Adrenal gland (tissue), 12 donors: ENCODE results near the gene FNDC3B. TPM values are rescaled to one million over a fixed set of nuclear protein-coding genes. Genes with fewer than 3 reads are reported as not detected.
A peak's percentile ranks its signal among the peaks of the same experiment; 100 is the strongest.

Source experiments
- DNase-seq, 7 donors: peaks; one replicate each; pipeline ENCODE4 v3.0.0-alpha.2; 2019 to 2020
- H3K27ac ChIP-seq, 5 donors: fragments of 200-600 bp; sonication (generic) in 4 of 5; 1 replicate in 3 of 5; 2 replicates in 2 of 5; pipeline versions ENCODE4 v1.5.1 to v1.8.0; 2016 to 2020; ENCODE audit warnings: mild to moderate bottlenecking in 1 of 5
- H3K27me3 ChIP-seq: fragments of 200-600 bp; 2 replicates; pipeline ENCODE4 v1.8.0; 2021
- H3K36me3 ChIP-seq, 2 donors: fragments of 200-600 bp; replicated peaks in 1 of 2; 1 replicate in 1 of 2; 2 replicates in 1 of 2; pipeline versions ENCODE4 v1.5.1 to v1.8.0; 2018 to 2022
- H3K4me1 ChIP-seq, 2 donors: fragments of 200-600 bp; replicated peaks in 1 of 2; 1 replicate in 1 of 2; 2 replicates in 1 of 2; pipeline versions ENCODE4 v1.5.1 to v1.8.0; 2018 to 2021
- H3K4me3 ChIP-seq, 4 donors: fragments of 200-600 bp; sonication (generic) in 3 of 4; one replicate each; pipeline ENCODE4 v1.5.1; 2016 to 2018
- H3K9me3 ChIP-seq, 3 donors: fragments of 200-600 bp; sonication (generic) in 1 of 3; replicated peaks in 1 of 3; 1 replicate in 2 of 3; 2 replicates in 1 of 3; pipeline versions ENCODE4 v1.5.1 to v1.8.0; 2016 to 2021
- CTCF ChIP-seq, 6 experiments: fragments of 450-650 bp in 4 of 6; fragments of 200-600 bp in 2 of 6; sonication (generic) in 1 of 6; IDR thresholded peaks; 1 replicate in 5 of 6; 2 replicates in 1 of 6; pipeline versions ENCODE4 v1.5.1 to v1.8.0; 2016 to 2021; ENCODE audit warnings: antibody characterized with exemption in 6 of 6, mild to moderate bottlenecking in 2 of 6, moderate library complexity in 1 of 6
- POLR2A ChIP-seq, 2 donors: fragments of 450-650 bp; IDR thresholded peaks; one replicate each; pipeline ENCODE4 v1.6.1; 2017; ENCODE audit warnings: antibody characterized with exemption in 2 of 2, mild to moderate bottlenecking in 2 of 2, moderate library complexity in 1 of 2
- WGBS, 4 donors: extraction: QIAGEN DNeasy Blood & Tissue Kit in 2 of 4; methylation state at CpG; one replicate each; pipeline versions ENCODE4 v1.1.5 to v1.1.7; 2013 to 2017; 5-methylcytosine and 5-hydroxymethylcytosine counted together
- intact Hi-C, 2 donors: fragments of 100-400 bp; cut with DNase I; formaldehyde crosslinking; loops; one replicate each; pipeline versions ENCODE4 v1.14.1 to v1.15.0; 2022 to 2023
- polyA plus RNA-seq, 3 donors: library from polyadenylated mRNA; stranded (reverse); fragments of 200-250 nt in 2 of 3; fragments of 350-450 nt in 1 of 3; fragmentation: Illumina TruSeq in 1 of 3; extraction: RNeasy Lipid Tissue Mini Kit (QIAGEN cat#74804) in 1 of 3; gene quantifications; one replicate each; pipeline ENCODE4 v1.2.3, GENCODE V29; 2013 to 2014
- total RNA-seq, 9 donors: library from RNA; depleted of rRNA in 4 of 9; stranded (reverse); fragments of >200 nt in 4 of 9; fragments of 120-200 nt in 1 of 9; fragmentation: NEBNext Ultra II Directional in 1 of 9; extraction: Animal tissue kit (Norgen Biotek cat#: 25700) in 1 of 9; gene quantifications; one replicate each; pipeline versions ENCODE4 v1.1.0 to v1.2.4, GENCODE V29; 2013 to 2023
- donor health status: healthy with polysubstance abuse.
- donor health status: Bipolar disorder and iron deficiency.
- donor health status: DM: yes; HTN: yes; CAD: no.
- donor health status: DM: no; HTN: no; CAD: no.
- donor health status: DM: no; HTN: no; CAD: no.
- donor health status: DM: yes; HTN: yes; CAD: no.

Gene FNDC3B
- total and polyA plus RNA-seq, 12 donors: 9.9 to 228 (median 105) TPM

GRCh38 chr3:172282850-172283249 is 243.5 kb downstream of the FNDC3B start:
- H3K27ac ChIP-seq: no peak overlapping the region
- no peaks in the 10 kb centered on the region for H3K27me3 ChIP-seq
- TF ChIP-seq POLR2A (IDR thresholded peaks at IDR 0.05) (no peak), CTCF (IDR thresholded peaks at IDR 0.05) (no peak)
- DNase-seq: no peak
- no peaks in the 10 kb centered on the region for H3K9me3 ChIP-seq
- WGBS, 4 donors: 94 to 98% (median 95%) methylated on average over 3 of the region's 3 CpGs
- peaks cover 16 to 60% of the 10 kb centered on the region in 2 donors for H3K4me1 ChIP-seq
- H3K4me3 ChIP-seq: no peak overlapping the region
- intact Hi-C loops: no loop called here
- peaks cover 0 to 19% of the 10 kb centered on the region in 2 donors for H3K36me3 ChIP-seq

GRCh38 chr3:172283841-172284357 is 244.5 kb downstream of the FNDC3B start:
- 70 to 74% (median 71%) methylated on average over 5 of the region's 5 CpGs for WGBS, 4 donors
- TF ChIP-seq CTCF (IDR thresholded peaks at IDR 0.05) (no peak), POLR2A (IDR thresholded peaks at IDR 0.05) (no peak)
- Histone ChIP-seq H3K36me3 (peaks cover 0 to 30% of the 10 kb centered on the region in 2 donors), H3K4me1 (peaks cover 16 to 60% of the 10 kb centered on the region in 2 donors), H3K27me3 (no peaks in the 10 kb centered on the region), H3K9me3 (no peaks in the 10 kb centered on the region), H3K4me3 (no peak overlapping the region), H3K27ac (no peak overlapping the region)
- no peak for DNase-seq
- intact Hi-C loops: no loop called here

- H3K27ac ChIP-seq: peak overlapping the region in 2 of 5 donors; percentile 6 to 34
- no peak for DNase-seq
- no peaks in the 10 kb centered on the region for H3K9me3 ChIP-seq
- peaks cover 0 to 51% of the 10 kb centered on the region in 2 donors for H3K4me1 ChIP-seq
- intact Hi-C loops: no loop called here
- H3K27me3 ChIP-seq: no peaks in the 10 kb centered on the region
- peaks cover 0 to 31% of the 10 kb centered on the region in 2 donors for H3K36me3 ChIP-seq
- H3K4me3 ChIP-seq: no peak overlapping the region
- TF ChIP-seq POLR2A (IDR thresholded peaks at IDR 0.05): no peak
- no peak for TF ChIP-seq CTCF (IDR thresholded peaks at IDR 0.05)
- 53 to 68% (median 56%) methylated on average over 4 of the region's 4 CpGs for WGBS, 4 donors
Observed at GRCh38 chr3:172285844-172286243, 246.5 kb downstream of the FNDC3B start.

- H3K4me3 ChIP-seq: no peak overlapping the region
- peaks cover 6 to 59% of the 10 kb centered on the region in 2 donors for H3K4me1 ChIP-seq
- intact Hi-C loops: no loop called here
- peak overlapping the region in 3 of 5 donors; percentile 6 to 34 (median 12) for H3K27ac ChIP-seq
- 43 to 52% (median 46%) methylated on average over 3 of the region's 3 CpGs for WGBS, 4 donors
- no peak for TF ChIP-seq POLR2A (IDR thresholded peaks at IDR 0.05)
- no peak for TF ChIP-seq CTCF (IDR thresholded peaks at IDR 0.05)
- no peak for DNase-seq
- H3K9me3 ChIP-seq: no peaks in the 10 kb centered on the region
- peaks cover 0 to 31% of the 10 kb centered on the region in 2 donors for H3K36me3 ChIP-seq
- H3K27me3 ChIP-seq: no peaks in the 10 kb centered on the region
Observed at GRCh38 chr3:172286548-172287148, 247.3 kb downstream of the FNDC3B start.
